Dedifferentiated amniotic fluid mesenchymal stem cell (primary cell): ENCODE data around the gene HMGB1.

Experiments
- DNase-seq: peaks from one replicate; pipeline ENCODE4 v3.0.0-alpha.2; 2016; ENCODE audit errors: extremely low spot score

HMGB1 gene

DNA sequence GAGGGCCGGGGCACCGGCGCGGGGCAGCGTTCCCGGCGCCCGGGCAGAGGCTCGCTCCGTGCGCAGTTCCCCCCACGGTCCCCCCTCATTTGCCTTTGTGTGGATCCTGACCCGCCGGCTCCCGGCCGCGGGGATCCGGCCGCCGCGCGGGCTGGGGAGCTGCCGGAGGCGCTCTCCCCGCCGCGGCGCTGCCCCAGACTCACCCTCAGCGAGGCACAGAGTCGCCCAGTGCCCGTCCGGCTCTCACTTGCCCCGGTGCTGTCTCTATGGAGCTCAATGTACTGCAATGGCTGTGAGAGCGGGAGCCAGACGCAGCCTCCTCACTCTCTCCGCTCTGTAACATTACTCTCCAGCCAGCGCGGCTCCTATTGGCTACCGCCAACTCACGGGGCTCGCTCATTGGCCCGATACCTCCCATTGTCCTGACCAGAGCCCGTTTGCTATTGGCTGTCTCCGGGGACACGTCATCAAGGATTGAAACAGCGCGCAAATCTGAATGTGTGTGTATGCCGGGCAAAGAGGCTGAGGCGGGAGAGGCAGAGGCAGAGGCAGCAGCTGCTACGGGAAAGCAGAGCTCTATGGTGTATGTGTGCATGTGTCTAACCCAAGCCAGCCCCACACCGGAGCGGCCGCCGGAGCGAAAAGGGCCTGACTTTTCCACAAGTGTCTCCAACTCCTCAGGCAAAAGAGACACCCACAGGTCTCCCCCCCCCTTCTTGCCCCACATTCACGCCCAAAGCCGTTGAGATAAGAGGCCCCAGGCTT, at the start of gene HMGB1:
Gene HMGB1 (minus strand): TSS at position 344 of the 765 bp plus-strand sequence. CDS start 2,256 bp downstream, outside the sequence.
- peak; percentile 99 for DNase-seq

DNA sequence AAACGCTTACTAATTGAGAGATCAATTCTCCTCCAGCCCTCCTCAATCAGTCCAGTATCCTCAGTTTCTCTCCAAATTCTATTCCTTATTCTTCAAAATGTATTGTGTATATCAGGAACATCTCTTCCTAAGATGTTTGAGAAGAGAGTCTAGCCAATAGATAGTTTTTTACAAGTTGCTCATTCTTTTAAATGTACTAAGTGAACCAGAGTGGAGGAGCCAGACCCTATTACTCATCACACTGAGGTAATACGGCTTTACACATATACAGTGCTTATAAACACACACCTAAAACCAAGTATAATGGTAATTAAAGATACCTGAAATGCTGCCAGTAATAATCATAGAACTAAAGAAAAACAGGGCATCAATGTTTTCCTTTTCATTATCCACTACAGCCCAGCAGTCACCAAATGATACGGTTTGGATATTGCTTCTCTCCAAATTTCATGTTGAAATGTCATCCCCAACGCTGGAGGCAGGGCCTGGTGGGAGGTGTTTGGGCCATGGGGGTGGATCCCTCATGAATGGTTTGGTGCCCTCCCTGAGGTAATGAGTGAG, 45.2 kb upstream of the HMGB1 start:
- no peak for DNase-seq

DNA sequence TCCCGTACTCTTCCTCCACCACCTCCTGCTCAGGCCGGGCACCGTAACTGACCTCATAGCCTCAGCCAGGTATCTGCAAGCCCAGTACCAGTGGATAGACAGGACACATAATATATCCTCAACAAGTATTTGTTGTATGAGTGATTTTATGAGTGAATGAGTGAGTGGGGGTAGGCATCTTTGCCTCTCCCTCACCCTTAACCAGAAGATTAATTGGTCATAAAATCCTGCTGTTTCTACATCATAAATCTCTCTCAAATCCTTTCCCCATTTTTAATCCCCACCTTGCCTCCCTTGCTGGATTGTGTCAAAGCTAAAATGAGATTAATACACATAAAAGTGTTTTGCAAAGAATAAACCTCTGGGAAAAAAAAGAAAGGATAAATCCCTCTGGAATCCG, 44.4 kb upstream of the HMGB1 start:
- no peak for DNase-seq

DNA sequence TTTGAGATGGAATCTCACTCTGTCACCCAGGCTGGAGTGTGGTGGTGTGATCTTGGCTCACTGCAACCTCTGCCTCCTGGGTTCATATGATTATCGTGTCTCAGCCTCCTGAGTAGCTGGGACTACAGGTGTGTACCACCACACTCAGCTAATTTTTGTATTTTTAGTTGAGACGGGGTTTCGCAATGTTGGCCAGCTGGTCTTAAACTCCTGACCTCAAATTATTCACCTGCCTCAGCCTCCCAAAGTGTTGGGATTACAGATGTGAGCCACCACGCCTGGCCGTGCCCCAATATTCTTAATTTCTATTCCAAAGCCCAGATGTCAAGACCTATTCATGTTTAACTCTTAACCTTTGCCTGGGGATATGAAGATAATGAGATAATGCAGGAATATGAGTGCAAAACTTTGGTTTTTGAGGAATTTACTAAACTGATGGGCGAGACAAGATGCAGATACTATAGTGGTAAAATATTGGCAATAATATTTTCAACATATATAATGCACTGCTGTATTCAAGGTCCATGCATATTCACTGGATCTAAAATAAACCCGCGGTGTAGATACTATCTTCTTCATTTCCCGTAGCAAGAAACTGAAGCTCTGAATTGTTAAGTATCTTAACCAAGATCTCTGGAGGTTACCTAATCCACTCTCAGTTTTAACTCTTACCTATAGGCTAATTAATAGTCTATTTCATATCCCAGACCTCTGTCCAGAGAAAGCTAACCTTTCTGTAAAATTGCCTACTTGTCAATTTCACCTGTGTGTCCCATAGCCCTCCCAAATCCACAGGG, 43.7 kb upstream of the HMGB1 start:
- no peak for DNase-seq

DNA sequence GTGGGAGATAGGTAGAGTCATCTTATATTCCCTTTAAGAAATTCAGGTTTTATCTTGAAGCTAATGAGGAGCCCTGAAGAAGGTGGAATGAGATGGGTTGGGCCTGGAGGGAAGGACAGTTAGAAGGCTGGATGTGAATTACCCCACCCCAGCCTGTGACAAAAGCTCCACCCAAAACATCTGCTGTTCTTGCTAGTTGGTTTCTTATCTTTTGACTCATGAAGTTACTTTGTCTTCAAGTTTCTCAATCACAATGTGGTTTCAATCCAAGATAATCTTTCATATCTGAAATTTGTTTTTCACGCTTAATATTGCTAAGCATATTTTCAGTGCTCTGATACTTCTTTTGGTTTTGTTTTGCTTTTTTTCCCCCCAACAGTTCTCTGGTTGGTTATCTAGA, 38.3 kb upstream of the HMGB1 start:
- no peak for DNase-seq

DNA sequence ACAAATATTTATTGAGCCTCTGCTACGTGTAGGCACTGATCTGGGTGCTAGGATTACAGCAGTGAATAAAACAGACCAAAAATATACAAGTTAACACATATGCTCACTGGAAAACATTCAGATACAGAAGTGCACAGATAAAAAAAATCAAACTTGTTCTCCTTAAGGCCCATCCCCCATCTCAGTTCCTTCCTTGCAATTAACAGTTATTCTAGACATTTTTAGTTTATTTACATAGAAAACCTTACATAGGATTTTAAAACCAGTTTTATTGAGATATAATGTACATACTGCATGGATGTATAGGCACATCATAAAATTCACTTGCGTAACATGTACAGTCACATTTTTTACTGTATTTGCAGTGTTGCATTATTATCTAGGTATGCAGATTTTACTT, 36.5 kb upstream of the HMGB1 start:
- no peak for DNase-seq

DNA sequence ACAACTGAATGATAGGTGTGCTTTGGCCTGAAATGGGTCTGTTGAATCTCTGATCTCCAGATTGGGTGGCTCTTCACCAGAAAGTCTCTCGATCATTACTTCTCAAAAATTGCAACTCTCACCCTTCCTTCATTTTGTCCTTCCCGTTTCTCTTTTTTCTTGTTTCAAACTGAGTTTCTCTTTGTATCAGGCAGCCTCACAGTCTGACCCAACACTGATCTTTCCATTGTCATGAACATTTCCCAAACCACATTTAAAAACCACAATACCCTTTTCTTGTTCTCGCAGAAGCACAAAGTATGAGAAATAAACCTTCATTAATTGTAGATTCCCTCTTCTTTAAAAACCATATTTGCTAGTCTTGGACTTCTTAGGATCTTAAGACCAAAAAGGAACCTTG, 33.6 kb upstream of the HMGB1 start:
- no peak for DNase-seq

DNA sequence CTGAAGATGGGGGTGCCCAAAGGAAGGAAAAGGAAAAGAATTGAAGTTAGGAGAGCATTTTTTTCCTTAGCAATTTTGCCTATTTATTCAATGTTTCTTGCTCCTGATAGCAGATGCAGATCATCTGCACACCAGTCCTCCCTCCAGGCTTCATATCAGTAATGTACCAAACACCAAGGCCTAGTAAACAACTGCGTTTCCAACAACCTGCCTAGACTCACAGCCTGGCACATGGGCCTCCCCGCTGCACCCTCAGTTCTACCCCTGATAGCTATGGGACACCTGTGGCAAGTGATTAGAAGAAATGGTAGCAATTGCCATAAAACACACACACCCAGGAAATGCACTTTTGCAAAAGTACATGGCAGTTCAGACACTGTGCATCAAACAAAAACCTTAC, 30.4 kb upstream of the HMGB1 start:
- DNase-seq = no peak

DNA sequence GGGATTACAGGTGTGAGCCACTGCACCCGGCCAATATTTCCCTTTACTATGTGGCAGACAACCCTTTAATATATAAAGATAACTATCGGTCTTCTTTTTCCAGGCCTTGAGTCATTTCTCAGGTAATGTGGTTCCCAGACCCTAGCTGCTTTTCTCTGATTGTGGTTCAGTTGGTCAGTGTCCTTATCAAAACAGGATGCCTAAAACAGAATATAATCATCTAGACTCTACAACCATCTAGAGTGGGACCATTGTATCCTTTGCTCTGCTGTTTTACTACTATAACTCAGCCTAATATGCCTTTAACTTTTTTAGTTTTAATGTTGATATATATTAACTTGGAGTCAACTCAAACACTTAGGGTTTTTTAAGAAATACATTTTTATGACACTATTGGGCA, 30.0 kb upstream of the HMGB1 start:
- DNase-seq = no peak

DNA sequence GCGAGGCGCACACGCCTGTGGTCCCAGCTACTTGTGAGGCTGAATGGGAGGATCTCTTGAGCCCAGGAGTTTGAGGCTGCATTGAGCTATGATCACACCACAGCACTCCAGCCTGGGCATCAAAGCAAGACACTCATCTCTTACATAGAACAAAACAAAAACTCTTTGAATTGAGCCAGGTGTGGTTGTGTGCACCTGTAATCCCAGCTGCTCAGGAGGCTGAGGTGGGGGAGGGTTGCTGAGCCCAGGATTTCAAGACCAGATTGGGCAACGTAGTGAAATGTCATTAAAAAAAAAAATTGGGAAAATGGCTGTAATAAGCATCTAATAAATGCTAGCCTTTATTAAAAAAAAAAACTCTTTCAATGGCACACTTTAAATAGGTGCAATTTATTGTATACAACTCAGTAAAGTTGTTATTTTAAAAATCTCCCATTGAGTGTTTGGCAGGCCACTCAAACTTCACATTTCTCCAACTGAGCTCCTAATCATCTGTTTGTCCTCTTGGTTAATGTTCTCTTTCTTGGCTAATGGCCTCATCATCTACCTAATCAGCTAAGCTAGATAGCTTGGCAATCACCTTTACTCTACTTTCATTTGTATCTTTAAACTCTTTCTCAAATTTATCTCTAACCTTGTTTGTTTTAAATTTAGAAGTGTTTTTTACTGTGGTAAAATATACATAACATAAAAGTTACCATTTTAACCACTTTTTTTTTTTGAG, 28.1 kb upstream of the HMGB1 start:
- DNase-seq = no peak

DNA sequence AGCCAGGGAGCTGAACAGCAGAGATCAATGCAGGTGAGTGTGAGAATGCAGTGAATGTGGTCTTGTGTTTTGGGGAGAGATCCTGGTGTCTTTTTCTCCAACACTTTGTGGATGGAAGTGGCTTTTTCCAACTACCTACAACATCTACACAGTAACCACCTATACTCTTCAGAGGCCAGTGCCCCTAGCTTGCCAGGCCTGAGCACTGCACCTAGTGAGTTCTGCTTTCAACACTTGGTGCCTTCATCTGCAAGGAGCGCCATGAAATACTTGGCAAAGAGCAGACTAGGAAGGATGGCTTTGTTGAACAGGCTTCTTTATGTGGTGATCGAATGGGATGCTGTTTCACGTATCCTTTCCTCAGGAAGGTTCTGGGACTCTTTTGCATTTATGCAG, 21.3 kb upstream of the HMGB1 start:
- no peak for DNase-seq

DNA sequence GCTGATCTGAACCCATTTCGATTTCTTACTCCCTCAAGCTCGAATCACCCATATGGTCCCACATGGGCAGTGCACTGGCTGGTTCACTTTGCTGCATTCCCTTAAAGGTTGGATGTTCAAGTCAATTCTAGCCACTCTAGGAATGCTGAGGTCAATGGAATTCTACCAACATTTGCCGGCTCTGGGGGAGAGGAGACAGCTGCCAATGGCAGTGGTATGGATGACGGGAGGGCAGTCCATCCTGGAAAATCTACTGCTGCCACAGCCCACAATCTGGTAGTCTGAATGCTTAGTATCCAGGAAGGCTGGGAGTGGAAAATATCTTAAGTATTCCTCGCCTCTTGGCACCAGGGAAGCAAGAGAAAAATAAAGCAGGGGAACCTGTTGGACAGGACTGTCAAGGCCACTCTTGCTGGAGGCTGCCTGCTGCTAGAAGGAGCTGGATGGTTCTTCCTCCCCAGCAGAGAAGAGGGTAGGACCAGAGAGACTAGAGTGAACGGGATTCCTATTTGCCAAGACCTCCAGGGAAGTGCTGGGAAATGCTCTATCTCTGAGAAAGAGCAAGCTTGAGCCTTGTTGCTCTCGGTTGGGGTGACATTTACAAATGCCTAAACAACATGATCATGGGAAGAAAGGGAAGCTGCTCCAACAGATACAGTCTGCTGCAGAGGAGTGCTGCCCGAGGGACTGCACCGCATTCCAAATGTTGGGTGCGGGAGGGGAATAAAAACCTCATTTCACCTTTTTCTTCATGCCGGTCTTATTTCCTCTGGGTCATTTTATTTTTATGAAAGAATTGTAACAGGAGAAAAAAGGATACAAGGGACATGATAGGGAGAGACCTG, 20.7 kb upstream of the HMGB1 start:
- no peak for DNase-seq

DNA sequence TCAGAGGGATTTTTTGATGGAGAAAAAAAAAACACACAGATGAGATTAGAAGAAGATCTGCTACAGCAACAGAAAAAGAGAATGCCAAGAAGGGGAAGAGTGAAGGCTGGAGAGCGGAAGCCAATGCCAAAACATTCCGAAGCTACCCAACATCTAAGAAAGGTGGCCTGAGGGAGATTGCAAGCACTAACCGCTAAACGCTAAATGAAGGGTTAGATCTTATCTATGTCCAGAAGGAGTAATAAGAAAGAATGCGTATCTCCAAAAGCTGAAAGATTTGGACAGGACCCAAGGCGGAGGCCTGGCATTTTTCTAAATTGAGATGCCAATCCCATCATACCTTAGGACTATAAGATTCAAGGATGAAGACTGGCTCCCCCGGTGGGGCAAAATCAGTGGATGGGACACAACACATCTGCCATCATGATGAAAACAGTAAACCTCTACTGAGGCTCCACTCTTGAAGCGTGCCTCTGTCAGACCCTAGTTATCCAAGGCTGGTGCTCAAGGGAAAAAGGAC, 15.6 kb upstream of the HMGB1 start:
- no peak for DNase-seq

DNA sequence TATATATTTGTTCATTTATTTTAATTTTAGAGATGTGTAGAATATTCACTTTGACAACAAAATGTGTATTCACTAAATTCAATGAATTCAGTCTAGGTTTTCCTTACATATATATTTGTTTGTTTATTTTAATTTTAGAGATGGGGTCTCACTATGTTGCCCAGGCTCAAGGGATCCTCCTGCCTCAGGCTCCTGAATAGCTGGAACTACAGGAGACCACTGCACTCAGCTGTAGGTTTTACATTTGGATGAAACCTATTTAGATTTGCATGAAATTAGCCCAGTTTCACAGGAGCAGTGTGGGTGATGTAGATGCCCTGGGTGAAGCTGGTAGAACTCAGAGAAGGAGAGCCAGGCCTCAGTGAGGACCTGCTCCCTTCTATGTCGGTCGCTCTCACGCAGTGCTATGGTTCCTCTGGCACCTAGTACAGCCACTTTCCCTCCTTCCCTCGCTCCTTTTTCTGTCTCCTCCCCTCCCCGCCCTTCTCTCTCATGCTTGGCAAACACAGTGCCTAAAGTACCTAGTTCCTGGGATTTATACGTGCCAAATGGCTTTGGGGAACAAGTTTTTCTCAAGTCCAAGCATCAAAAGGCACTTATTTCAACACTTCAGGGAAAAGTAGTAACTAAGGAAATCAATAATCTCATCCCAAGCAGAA, 14.7 kb upstream of the HMGB1 start:
- no peak for DNase-seq

DNA sequence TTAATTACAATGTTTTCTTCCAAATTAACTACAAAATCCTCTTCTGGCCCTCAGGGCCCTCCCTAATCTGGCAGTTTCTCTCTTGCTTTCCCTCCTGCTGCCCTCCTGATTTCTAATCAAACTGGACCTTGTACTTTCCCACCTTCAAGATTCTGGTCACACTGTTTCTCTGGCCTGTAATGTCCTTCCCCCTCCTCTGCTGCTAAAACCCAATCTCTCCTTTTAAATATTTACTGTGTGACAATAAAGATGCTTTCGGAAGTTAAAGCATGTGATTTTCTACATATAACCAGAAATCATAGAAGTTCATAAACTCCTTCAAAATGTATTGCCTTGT, 14.1 kb upstream of the HMGB1 start:
- no peak for DNase-seq

DNA sequence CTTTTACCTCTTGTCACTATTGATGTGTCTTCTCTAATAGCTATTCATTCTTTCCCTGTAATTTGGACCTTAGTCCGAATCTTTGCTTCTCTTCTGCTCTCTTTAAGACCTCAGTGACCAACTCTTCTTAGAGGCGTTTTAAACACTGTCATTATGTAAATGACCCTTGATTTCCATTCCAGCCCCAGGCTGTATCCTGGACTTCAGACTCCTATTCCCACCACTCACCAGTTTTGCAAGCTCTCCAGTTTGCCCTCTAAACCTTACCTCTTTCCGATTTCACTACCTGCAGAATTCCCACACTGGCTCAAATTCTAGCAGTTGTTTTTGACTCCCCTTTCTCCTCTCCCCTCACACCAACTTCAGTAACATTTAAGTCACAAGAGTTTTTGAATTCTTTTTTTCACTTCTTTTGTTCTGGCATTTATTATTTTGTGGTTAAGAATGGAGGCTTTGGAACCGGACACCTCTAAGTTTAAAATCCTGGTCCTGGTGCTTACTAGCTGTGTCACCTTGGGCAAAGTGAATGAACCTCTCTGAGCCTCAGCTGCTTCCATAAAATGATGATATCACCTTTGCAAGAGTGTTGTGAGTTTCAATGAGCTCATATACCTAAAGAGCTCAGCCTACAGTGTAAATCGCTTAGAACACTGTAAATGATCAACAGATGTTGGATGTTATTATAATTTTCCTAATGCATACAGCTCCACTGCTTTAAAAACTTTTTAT, 13.6 kb upstream of the HMGB1 start:
- no peak for DNase-seq

DNA sequence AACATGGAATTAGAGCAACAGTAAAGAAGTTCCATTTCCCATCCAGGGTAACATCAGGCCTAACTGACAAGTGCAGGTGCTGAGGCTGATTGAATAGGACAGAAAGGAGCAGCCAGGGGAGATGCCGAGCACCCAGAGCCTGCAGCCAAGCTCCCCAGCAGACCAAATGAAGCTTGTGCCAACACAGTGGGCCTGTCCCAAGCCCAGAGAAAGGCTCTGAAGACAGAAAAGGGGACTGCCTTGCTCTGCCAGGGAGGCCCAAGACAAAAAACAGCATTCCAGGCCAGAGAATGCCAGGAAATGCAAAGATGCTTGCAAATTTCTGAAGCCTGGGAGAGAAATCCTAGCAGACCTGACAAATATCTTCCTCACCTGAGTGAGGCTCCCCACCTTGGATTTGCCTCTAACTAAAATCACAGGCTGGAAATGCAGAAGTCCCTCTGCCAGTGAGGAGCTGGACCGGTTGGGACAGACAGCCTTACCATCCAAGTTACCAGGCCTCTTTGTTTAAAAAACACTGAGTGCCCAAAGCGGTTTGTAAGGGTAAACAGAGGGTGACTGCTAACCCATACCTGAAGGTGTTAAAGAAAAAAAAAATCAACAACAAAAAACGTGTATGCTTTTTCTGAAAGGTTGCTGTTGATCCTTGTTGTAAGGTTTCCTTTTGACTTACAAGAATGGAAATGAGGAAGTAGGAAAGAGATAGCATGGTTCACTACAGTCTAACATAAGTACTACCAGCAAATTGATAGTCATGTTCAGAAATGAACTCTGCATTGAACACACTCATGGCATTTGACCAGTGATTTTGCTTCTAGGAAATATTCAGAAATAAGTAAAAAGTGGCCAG, 11.8 kb upstream of the HMGB1 start:
- DNase-seq = no peak

DNA sequence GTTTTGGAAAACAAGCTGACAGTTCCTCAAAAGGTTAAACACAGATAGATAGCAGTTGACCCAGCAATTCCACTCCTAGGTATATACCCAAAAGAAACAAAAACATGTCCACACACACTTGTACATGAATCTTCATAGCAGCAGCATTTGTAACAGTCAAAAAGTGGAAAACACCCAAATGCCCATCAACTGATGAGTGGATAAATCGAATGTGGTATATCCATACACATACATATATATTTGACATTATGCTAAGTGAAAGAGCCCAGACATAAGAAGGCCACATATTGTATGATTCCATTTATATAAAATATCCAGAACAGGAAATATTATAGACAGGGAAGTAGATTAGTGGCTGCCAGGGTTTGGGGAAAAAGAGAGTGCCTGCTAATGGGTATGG, 7.9 kb upstream of the HMGB1 start:
- no peak for DNase-seq

DNA sequence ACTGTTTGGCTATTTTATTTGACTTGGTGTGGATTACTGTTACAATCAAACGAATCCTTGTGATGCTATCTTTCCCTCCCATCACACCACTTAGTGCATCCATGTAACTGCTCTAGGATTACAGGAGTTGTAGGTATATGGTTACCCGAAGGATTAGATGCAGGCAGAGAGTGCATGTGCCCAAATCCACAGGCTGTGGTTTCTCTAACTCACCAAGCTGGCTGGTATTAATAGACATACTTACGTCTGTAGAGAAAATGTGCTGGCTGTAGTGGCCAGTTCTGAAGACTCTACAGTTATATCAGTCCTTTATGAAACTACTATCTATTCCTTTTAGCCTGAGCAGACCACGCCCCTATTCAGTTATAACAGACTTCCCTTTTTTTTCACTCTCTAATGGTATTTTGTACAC, 1.1 kb upstream of the HMGB1 start:
- DNase-seq = no peak
